ENCODE results near the gene STAT5A.

The STAT5A gene

DNA sequence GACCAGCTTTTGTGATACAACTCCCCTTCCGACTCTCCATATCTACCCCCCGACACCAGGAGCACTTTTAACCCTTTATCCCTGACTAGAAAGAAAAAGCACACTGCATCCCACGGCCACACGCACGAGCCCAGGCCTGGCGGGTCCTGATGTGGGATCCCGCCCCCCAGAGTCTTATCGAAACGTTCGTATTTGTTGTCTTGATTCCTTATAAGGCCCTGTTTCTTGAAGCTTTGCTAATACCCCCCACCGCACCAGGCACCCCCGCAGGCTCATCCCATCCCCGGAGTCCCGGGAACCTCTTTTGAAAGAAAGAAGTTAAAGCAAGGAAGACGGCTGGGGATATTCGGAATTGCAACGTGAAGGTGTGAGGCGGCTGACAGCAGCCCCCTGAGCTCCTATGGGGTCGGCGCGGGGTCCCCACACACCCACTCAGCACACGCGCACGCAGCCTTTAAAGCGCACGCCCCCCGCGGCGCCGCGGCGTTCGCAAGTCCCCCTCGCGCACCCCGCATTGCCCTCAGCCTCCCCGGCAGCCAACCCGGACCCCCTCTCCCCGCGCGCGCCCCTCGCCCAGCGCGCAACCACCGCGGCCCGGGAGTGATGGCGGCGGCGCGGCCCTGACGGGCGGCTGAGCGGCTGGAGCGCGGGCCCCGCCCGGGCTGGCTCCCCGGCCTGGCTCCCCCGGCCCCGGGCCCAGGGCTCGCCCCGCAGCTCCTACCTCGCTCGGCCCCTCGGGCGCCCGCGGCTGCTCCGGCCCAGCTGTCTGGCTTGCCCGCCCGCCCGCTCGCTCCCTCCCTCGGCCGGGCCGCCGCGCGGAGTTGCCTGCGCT, 12.6 kb upstream of the STAT5A start:
- DNase-seq (ENCODE audit: low spot score): peak; percentile 50
- TF ChIP-seq, protein P1, sequence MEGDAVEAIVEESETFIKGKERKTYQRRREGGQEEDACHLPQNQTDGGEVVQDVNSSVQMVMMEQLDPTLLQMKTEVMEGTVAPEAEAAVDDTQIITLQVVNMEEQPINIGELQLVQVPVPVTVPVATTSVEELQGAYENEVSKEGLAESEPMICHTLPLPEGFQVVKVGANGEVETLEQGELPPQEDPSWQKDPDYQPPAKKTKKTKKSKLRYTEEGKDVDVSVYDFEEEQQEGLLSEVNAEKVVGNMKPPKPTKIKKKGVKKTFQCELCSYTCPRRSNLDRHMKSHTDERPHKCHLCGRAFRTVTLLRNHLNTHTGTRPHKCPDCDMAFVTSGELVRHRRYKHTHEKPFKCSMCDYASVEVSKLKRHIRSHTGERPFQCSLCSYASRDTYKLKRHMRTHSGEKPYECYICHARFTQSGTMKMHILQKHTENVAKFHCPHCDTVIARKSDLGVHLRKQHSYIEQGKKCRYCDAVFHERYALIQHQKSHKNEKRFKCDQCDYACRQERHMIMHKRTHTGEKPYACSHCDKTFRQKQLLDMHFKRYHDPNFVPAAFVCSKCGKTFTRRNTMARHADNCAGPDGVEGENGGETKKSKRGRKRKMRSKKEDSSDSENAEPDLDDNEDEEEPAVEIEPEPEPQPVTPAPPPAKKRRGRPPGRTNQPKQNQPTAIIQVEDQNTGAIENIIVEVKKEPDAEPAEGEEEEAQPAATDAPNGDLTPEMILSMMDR (IDR thresholded peaks at IDR 0.05; ENCODE audit: extremely low read depth, missing control alignments): no peak

DNA sequence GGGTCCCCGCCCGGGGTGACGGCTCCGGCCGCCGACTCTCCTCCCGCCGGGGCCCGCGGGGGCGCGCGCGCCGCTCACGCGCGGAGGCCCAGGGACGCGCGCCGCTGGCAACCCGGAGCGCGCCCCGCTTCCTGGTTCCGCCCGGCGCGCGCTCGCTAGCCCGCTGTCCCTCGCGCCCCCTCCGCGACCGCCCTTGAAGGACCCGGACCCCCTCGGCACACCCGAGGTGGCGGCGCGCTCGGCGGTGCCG, 12.0 kb upstream of the STAT5A start, which contains the start of gene STAT5B:
STAT5B (minus strand) TSS at position 33 of the 250 bp plus-strand sequence. CDS start 44,264 bp downstream, outside the sequence.
- DNase-seq (ENCODE audit: low spot score): peak; percentile 97
- TF ChIP-seq, protein P1 (IDR thresholded peaks at IDR 0.05; ENCODE audit: extremely low read depth, missing control alignments): no peak

DNA sequence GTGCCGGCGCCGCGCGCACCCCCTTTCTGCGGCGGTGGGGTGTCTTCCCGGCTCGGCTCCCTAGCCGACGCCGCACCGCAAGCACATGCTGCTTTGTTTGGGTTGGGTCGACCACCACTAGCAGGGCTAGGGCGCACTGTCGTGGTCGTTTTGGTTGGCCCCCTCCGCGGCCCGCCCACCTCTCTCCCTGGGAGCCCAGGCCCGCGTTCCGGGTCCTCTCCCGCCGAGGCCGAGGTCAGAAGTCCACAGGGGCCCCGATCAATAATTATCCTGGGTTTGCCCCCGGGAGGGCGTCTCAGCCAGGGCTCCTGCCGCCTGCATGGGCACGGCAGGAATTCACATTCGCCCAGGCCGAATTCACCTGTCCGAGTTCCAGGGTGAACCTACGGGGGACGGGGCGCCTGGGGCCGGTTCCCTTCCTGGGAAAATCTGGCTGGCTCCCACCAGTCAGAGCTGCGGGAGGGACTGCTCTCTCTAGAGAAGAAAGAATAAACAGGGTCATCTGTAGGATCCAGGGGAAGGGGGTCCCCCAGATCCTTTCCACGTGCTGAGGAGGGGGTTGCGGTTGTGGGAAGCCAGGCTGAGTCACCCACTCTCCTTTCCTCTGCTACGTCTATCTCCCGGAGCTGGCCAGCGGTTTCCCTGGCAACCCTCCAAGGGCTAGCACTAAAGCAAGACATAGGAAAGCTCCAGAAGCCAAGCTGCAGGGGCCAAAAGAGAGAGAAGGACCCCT, 11.5 kb upstream of the STAT5A start:
- peak; percentile 46 for DNase-seq (ENCODE audit: low spot score)
- TF ChIP-seq, protein P1 (IDR thresholded peaks at IDR 0.05; ENCODE audit: extremely low read depth, missing control alignments): no peak

DNA sequence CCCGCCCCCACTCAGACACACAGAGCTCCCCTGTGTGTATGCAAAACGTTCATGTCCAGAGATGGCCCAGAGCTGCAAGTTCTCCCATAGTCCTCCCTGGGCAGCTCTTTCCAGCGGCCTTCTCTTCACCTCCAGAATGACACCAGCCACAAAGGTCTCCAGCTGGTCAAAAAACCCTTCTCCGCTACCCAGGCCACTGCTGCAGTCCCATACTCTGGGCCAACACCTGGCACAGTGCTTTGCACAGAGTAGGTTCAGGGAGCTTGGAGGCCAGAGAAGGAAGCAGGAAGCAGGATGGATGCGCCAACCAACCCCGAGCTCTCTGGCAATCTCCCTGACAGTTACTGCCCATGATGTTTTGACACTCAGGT, 11.0 kb upstream of the STAT5A start:
- no peak for DNase-seq (ENCODE audit: low spot score)
- TF ChIP-seq, protein P1 (IDR thresholded peaks at IDR 0.05; ENCODE audit: extremely low read depth, missing control alignments): no peak

DNA sequence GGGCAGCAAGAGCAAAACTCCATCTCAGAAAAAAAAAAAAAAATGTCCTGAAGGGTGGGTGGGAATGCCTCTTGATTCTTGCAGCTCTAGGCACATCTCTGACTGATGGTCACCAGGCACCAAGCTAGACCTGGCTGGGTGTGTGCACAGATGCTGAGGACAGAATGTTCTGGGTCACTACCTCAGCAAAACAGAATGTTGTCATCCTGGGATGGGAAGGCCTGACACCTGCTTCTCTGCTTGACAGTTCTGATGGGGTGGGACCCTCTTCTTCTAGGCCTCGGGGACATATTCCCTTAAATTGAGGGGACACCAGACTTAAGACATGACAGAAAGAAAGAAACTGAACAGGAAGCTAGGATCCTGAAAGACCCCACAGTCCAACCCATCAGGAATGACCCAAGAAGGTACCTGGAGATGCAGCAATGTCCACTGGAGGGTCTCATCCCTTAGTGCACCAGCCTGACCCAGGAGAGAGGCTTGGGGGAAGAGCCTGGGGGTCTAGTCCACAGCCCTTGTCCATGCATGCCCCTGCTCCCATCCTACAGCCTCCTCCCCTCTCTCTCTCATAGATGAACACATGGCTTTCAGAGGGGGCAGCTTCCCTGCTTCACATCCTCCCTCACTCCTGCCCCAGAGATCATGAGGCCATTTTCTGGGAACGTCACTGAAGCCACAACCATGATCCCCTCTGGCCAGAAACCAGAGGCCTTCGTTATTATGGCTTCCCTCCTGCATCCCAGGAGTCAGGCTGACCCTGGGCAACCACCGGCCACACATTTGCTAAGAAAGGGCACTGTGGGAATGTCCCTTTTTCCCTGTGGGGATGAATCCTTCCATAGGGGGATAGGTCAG, 8.3 kb upstream of the STAT5A start:
- TF ChIP-seq, protein P1 (IDR thresholded peaks at IDR 0.05; ENCODE audit: extremely low read depth, missing control alignments): no peak
- peak; percentile 2 for DNase-seq (ENCODE audit: low spot score)

DNA sequence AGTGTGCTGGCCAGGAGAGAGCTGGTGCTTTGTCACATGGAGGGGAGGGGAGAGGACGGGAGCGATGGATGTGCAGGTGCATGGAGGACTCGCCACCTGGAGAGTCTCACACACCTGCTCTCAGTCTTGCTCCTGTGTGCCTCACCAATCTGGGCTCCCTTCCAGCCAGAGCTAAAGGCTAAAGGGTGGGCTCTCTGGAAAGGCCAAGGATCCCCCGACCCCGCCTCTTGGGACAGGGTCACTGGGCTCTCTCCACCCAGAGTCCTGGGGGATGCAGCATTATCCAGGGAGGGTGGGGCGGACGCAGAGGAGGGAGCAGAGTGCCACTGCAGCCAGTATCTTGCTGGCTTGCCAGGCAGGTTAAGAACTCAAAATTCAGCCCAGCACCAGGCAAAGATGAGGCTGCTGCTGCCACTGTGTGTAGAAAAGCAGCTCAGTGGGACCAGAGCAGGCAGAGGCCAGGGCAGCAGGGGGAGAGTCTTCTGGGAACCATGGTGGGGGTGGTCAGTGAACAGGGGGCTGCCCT, 6.7 kb upstream of the STAT5A start:
- DNase-seq (ENCODE audit: low spot score): peak; percentile 4
- TF ChIP-seq, protein P1 (IDR thresholded peaks at IDR 0.05; ENCODE audit: extremely low read depth, missing control alignments): no peak

All from GM20000 (cell line).